HG02938 (cell line): Measurements from ENCODE around the gene ITGB8.

Experiments used
- ATAC-seq: cut with Tn5 transposase; IDR thresholded peaks from one replicate; pipeline ENCODE4 v1.9.1; 2021; ENCODE audit warnings: mild to moderate bottlenecking, moderate library complexity; ENCODE audit not compliant: unreplicated experiment

ITGB8 gene

DNA sequence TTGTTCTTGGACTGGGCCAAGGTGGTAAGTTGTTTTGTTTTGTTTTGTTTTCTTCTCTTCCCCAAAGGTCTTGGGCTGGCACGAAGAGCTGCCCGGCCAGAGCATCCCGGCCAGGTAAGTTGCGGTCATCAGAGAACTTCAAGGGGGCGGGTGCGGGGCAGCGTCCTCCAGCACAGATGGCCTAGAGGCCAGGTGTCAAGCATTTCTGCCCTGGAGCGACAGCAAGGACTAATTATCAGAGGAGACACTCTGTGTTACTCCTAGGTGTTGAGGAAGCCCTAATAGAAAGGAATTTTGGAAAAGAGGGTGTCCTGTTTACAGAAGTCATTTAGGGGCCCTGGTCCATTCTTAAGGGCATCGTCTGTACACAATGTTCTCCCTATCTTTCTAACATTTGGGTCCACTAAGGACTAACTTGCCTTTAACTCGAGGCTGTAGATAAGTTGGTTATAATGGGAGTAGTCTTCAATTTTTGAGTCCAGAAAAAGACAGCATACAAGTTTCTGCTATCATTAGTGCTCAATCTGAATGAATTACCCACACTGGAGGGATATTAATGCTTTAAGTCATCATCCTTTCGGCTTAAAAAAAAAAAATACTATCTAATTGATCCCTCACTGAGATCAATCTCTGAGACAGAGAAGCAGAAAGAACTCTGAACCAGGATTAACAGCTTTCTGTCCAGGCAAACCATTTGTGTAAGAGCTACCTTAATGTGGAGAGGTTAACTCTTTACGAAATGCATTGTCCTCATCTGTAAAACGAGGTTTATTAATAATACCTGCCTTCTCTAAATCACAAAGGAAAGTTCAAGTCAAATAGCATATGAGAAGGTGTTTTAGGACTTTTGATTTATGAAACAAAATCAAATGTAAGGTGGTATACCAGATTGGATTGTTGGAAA is 1.5 kb downstream of the ITGB8 start:
- no peak for ATAC-seq

DNA sequence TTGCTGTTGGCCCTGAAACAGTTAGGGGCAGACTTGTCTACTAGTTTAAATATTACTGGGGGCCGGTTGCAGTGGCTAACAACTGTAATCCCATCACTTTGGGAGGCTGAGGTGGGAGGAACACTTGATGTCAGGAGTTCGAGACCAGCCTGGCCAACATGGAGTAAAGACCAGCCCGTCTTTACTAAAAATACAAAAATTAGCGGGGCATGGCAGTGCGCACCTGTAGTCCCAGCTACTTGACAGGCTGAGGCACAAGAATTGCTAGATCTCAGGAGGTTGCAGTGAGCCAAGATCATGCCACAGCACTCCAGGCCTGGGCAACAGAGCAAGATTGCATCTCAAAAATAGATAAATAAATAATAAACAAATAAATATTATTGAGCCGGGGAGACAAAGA is 7.6 kb downstream of the ITGB8 start:
- ATAC-seq = no peak

DNA sequence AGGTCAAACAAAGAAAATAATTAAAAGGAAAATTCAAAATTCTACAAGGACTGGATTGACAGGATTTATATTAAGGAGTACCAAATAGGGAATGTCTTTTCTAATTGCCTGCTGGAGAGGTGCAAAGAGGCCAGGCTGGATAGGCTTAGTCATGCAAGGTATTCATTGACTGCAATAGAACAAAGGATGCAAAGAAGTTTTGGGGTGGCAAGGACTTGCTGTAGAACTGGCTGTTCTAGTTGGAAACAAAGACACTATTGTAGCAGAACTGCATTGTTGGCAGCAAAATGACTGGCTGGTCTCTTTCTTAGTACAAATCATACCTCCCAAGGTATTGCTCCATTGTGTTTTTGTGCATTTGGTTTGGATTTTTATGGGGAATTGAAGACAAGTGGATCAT is 10.1 kb downstream of the ITGB8 start:
- no peak for ATAC-seq

DNA sequence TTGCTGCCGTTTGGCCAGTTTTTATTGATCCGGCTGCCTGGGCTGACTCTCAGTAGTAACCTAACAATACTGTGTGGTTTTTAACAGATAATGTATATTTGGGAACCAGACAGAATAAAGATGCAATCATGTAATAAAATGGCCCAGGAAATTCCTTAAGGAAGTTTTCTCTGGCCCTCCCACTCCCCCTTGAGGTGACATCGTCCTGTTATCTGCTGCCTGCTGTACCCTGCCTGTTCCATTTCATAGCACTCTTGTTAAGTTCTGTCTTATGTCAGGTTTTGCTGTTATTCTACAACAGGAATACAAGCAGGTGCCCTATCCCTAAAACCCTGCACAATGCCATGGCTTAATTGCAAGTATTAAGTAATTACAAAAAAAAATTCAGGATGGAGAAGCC is 12.5 kb downstream of the ITGB8 start:
- no peak for ATAC-seq

DNA sequence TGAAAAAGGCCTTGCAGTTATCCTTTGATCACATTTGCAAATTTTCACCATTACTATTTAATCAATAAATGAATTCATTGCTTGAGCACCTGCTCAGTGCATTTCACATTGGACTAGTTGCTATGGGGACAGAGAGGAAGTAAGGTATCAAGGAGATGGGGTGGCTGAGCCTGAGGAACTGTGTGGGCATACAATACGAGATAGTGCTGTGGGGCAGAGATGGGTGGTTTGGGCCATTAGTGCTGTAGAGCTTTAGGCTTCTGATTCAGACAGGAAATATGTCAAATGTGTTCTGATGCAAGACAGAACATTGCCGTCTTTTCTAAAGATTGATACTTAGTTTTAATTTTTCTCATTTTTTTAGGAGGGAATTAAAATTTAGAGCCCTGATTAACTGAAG is 13.2 kb downstream of the ITGB8 start:
- ATAC-seq = no peak

DNA sequence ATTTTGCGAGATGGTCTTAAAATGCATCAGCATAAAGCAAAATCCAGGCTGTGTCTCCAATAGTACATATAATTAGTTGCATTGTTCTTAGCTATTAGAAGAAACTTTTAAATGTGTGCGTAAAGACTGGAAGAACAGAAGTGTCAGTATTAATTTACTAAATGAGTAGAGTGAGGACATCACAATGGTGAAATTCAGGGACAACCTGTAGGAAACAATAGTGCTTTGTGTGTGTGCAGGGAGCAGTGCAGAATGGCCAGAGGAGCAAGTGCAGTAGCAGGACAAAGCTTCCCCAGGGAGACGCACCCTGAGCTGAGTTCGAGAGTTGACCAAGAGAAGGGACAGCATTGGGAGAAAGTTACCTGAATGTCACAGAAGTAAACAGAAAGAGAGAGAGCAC is 13.7 kb downstream of the ITGB8 start:
- no peak for ATAC-seq

DNA sequence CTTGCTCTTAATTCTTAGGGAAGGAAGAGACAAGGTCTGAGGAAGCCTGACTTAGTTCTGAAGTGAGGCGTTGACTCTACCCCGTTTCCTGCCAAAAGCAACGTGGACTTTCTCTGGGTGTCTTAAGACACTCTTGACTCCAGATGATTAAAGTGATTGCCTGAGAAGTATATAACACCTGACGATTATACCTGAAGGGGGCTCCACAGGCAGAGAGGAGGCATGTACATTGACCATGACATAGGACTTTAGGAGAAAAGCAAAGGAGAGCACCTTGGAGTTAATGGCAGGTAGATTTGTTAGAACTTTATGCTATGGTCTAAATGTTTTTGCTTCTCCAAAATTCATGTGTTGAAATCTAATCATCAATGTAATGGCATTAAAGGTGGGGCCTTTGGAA is 15.9 kb downstream of the ITGB8 start:
- ATAC-seq = no peak

DNA sequence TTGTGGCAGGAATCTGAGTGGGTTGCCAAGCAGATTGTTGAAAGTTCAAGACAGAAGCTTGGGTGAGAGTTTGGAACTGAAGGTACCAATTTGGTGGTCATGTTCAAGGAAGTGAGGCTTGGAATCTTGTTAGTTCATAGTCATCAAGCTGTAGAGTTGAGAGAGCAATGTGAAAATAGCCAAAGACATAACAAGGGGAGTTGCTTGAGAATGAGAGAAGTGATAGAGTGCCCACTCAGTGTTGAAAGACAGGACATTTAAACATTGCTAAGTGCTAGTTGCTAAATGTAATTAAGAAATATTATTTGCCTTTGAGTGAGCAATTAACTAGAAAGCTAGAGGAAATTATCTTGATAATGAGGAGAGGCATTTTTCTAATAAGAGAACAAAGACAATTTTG is 17.0 kb downstream of the ITGB8 start:
- ATAC-seq = no peak

DNA sequence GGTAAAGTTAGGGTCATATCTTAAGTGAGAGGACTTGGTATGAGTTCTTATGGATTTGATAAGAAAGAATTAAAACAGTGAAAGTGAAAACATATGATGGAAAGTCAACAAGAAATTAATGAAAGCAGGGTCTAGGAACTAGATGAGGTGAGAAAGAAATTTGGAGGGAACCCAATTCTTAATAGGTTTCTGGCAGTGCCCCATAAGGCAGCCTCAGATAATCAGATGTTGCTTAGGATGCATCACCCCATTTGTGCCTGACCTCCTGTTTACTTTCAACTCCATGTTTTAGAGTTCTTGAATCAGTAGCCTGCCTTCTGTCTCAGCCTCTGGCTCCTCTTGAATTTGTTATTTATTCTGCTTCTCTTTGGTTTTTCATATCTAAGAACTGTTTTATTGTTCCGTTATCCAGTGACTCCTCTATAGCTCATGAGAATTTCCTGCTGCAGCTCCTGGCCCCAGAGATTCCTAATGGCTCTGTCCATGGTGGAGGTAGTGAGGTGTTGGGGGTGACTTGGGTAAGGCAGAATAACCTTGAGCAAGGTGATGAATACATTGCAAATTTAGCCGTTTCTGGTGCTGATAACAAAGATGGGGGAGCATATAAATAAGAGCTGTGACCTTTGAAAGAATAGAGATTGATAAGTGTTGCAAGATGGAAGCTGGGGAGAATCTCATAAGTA is 17.6 kb downstream of the ITGB8 start:
- no peak for ATAC-seq

DNA sequence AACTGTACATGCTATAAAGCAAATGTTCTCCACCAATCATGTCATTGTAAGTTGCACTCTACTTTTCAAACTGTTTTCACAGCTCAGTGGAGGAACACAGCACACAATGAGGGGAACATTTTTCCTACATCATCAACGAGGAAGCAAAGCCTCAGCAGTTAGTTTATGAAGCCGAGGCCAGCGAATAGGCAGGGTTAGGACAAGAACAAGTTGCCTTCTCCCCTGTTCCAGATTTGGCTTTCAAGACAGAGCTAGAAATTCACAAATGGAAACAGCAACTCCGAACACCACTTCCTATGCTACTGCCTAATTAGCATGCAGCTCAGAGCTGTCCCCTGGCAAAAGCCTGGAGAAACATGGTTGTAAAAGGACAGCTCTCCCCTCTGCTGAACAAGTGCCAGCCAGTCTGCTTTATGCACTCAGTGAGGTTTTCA is 19.8 kb downstream of the ITGB8 start:
- ATAC-seq = no peak

DNA sequence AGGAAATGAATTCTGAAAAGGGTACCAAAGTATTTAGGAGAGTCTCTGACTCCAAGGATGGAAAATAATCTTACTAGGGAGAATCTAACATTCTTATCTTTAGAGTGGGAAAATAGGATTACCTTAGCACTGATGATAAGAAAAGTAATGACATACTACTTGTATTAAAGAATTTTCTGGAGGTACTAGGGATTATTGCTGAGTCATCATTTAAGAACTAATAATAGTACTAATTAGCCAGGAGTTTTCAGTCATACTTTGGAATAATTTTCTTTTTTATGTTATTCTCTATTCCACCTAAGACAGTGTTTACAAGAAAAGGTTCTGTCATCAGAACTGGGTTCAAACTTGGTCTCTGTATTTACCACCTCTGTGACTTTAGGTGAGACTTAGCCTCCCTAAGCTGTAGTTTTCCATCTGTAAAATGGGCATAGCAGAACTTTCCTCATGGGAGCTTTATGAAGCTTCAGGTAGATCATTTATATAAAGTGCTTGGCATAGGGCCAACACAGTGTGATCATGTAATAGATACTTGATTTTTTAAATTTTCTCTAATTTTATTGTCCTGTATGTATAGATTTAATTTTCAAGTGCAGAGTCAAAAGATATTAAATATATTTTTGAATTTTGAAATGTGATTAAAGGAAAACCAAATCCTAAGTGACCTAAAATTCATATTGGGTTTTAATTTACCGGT is 20.4 kb downstream of the ITGB8 start:
- ATAC-seq = no peak

DNA sequence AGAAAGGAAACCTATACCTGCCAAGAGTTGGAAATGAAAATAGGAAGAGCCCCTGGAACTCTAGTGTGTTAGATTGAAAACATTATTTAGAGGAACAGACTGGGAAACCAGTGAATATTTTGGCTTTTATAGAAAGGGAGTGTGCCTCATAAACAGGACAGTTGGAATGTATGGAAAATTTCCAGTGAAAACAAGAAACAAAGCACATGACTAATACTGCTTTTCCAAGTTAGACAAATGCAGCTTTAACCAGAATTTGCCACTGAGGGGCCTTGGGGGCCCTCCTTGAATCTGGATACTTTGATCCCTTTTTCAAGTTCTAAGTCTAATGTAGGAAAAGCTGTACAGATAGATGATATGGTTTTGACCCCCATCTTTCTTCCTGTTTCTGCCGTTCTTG is 21.2 kb downstream of the ITGB8 start:
- ATAC-seq = no peak

DNA sequence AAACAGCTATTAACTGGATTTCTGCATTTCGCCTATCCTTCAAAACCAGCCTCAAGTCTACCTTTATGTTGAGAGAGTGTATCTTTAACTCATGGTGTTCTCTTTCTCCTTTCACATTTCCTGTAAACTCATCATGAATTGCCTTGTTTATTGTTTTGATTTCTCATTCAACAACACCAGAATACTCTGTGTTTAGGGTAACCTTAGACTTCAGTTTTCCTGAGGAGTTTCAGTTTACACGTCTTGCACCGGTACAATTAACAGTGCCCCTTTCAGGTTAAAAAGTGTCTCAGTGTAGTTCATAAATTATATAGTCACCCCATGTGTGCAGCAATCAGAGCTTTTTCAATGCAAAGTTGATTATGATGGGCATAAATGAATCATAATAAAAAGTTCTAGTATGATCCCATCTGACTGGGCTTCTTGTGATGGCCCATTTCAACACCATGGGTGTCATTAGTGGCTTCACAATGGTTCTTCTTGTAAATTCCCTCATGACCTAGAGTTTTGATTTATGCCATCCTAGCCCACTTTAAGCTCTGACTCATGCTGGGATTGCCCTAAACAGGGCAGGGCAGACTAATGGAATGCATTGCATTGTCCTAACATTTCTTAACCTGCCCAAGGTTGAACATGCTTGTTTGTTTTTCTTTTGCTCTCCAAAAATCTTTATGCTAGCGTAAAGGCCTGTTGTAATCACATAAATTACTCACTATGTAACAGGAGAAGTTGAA is 22.0 kb downstream of the ITGB8 start:
- no peak for ATAC-seq

DNA sequence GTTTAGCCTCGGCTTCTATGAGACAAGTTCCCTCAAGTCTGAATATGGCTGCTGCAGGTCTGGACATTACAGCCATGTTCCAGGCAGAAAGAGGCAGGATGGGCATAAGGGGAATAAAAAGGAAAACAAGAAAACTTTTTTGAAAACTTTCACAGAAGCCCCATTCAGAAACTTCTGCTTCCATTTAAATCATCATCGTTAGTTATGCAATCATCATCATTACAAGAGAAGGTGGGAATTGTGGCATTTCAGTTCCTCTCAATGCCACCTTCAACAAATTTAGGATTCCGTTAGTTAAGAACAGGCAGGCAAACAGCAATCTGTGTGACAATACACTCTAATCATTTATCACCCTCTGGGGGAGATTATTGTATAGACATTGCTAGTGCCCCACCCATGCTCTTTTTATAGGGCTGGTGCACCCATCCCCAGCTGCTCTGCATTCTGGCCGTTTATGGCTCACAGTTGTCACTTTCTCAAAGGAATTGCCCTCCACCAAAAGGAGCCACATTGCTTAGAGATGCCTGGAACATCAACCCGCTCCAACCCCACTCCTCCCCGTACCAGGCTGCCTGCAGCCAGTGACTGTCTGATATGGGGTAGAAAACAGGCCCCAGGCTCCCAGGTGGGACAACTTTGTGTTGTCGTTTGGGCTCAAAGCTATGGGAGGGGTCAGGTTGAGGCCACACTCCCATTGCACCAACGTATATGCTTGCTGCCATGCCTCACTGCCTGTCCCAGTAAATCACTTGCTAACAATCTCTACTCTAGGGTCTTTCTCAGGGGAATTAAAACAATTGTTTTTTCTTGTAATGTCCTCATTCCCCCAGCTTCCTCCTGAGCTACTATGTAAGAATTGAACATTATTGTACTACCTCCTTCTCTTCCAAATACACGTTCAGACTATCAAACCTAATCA is 24.2 kb downstream of the ITGB8 start:
- ATAC-seq = no peak

DNA sequence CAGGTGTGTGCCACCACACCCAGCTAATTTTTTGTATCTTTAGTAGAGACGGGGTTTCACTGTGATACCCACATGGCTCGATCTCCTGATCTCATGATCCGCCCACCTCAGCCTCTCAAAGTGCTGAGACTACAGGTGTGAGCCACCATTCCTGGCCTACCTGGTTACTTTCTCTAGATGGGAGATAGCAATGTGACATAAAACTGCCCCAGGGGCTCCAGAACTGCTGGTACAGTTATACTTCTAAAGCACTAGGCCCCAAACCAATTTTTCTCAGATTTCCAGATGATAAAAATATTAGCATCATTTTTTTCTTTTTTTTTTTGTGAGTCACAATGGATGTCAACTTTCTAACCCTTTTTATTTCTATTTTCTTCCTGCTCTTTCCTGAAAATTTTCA is 27.4 kb downstream of the ITGB8 start:
- no peak for ATAC-seq

DNA sequence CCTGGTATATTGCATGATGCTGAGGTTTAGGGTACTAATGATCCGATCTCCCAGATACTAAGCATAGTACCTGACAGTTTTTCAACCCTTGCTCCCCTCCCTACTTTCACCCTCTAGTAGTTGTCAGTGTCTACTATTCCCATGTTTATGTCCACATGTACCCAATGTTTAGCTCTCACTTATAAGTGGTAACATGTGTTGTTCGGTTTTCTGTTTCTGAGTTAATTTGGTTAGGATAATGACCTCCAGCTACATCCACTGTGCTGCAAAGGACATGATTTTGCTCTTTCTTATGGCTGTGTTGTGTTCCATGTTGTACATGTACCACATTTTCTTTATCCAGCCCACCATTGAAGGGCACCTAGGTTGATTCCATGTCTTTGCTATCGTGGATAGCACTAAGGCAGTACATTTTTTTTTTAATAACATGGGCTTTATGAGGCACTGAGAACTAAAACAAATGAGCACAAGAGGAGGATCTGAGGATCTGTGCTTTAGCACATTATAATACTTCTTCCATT is 28.1 kb downstream of the ITGB8 start:
- ATAC-seq = no peak

DNA sequence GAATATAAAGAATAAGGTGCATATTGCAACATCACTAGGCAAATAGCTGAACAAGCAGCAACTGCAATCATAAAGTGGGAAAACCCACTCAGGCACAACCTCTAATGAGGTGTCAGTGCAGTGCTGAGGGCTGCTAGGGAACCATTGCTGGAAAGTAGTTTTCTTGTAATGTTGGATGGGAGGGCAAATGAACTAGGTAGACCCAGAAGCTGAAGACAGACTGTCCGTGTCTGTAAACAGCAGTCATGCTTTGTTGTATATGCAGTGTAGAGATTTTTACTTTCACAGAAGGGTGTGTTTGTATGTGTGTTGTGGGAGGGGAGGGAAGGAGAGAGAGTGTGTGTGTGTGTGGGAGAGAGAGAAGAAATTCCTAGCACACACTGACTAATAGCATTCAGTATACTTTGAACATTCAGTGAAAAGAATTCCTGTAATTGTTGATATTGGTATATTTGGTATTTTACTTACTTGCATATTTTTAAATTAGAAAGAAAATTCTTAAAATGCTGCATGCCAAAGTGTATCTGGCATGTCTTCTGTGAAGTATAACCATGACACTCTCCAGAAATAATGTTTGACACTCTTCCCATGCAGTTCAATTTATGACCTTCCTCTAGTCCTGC is 28.8 kb downstream of the ITGB8 start:
- no peak for ATAC-seq

DNA sequence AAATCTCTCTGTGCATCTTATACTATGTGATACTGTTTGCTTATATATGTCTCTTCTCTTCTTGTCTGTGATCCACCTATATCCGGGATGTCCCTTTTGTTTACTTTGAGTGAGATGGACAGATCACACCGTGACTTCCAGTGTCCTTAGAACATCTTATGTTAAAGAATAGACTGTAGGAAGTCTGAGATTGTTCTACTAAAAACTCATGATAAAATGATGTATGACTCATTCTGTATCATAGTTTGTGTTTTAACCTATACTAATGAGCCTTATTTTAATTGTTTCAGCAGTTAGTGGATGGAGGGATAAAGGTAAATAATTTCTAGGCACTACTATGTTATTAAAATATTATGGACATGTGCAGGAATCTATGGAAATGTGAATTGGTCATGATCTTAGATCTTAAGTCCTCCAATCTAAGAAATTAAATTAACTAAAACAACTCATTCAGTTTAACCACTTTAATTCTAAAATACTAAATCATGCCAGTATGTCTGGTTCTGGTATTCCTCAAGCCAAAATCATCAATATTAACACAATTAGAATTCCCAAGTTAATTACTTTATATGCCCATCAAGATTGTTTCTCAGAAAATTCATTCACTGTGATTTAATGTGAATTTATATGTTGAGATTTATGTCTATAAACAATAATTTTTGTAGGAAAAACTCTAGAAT is 32.0 kb downstream of the ITGB8 start:
- ATAC-seq = no peak
